Activated CD8-positive, alpha-beta memory T cell treated with anti-CD3 and anti-CD28 coated beads for 24 hours (primary cell): ENCODE measurements around the gene ATCAY.

Experiments used
- DNase-seq: peaks from one replicate; pipeline ENCODE4 v3.0.0-alpha.2; 2020

ATCAY gene

GRCh38 chr19:3880471-3881271 lies at the start of gene ATCAY:
Gene ATCAY (plus strand): TSS chr19:3880685. CDS start chr19:3885768, 5,083 bp downstream.
- no peak for DNase-seq

GRCh38 chr19:3831601-3832000 lies 48.9 kb upstream of the ATCAY start:
- DNase-seq: no peak

- DNase-seq: no peak
Measured at GRCh38 chr19:3832001-3832400, 48.5 kb upstream of the ATCAY start.

GRCh38 chr19:3833578-3834348 lies 46.7 kb upstream of the ATCAY start:
- no peak for DNase-seq

- DNase-seq: no peak
Measured at GRCh38 chr19:3834349-3835054, 46.0 kb upstream of the ATCAY start.

GRCh38 chr19:3835055-3835435 lies 45.4 kb upstream of the ATCAY start:
- no peak for DNase-seq

- DNase-seq: no peak
Measured at GRCh38 chr19:3836887-3837286, 43.6 kb upstream of the ATCAY start.

- DNase-seq: no peak
Measured at GRCh38 chr19:3837332-3837731, 43.2 kb upstream of the ATCAY start.

- no peak for DNase-seq
Measured at GRCh38 chr19:3837922-3838321, 42.6 kb upstream of the ATCAY start.

GRCh38 chr19:3838661-3839060 lies 41.8 kb upstream of the ATCAY start:
- no peak for DNase-seq

- no peak for DNase-seq
Measured at GRCh38 chr19:3839941-3840340, 40.5 kb upstream of the ATCAY start.

GRCh38 chr19:3840804-3841203 lies 39.7 kb upstream of the ATCAY start:
- DNase-seq: no peak

- DNase-seq: no peak
Measured at GRCh38 chr19:3842948-3843347, 37.5 kb upstream of the ATCAY start.

- no peak for DNase-seq
Measured at GRCh38 chr19:3844596-3844995, 35.9 kb upstream of the ATCAY start.

GRCh38 chr19:3849092-3849491 lies 31.4 kb upstream of the ATCAY start:
- peak; percentile 80 for DNase-seq

GRCh38 chr19:3849787-3850186 lies 30.7 kb upstream of the ATCAY start:
- no peak for DNase-seq

GRCh38 chr19:3850320-3850972 lies 30.0 kb upstream of the ATCAY start:
- no peak for DNase-seq

- no peak for DNase-seq
Measured at GRCh38 chr19:3851254-3852176, 29.0 kb upstream of the ATCAY start.

- DNase-seq: no peak
Measured at GRCh38 chr19:3852177-3852511, 28.3 kb upstream of the ATCAY start.

GRCh38 chr19:3852614-3853254 lies 27.8 kb upstream of the ATCAY start:
- DNase-seq: peak; percentile 65

GRCh38 chr19:3855320-3855719 lies 25.2 kb upstream of the ATCAY start:
- DNase-seq: no peak
